SKM-1 (cell line): ENCODE results near the gene KCNK2.
"Not testable (repeated sequence)": the region's sequence is repeated elsewhere in the genome, so short reads cannot be mapped to it uniquely, and the experiment has no call there.

Source experiments
- DNase-seq: peaks from one replicate; lab custom pipeline; 2025; ENCODE audit not compliant: unreplicated experiment; lab: John Stamatoyannopoulos, UW

The KCNK2 gene

GRCh38 chr1:215147024-215147423, 64.5 kb downstream of the KCNK2 start:
- DNase-seq: no peak

- no peak for DNase-seq
Measured at GRCh38 chr1:215151841-215152549, 69.5 kb downstream of the KCNK2 start.

GRCh38 chr1:215156232-215156631, 73.7 kb downstream of the KCNK2 start:
- no peak for DNase-seq

GRCh38 chr1:215160351-215160750, 77.8 kb downstream of the KCNK2 start:
- DNase-seq: no peak

- not testable (repeated sequence) for DNase-seq
Measured at GRCh38 chr1:215163144-215163543, 80.6 kb downstream of the KCNK2 start.

GRCh38 chr1:215166886-215167285, 84.3 kb downstream of the KCNK2 start:
- no peak for DNase-seq

- no peak for DNase-seq
Measured at GRCh38 chr1:215181518-215181917, 99.0 kb downstream of the KCNK2 start.

GRCh38 chr1:215185067-215185620, 102.6 kb downstream of the KCNK2 start:
- DNase-seq: no peak

- no peak for DNase-seq
Measured at GRCh38 chr1:215188302-215188950, 105.9 kb downstream of the KCNK2 start.

- DNase-seq: no peak
Measured at GRCh38 chr1:215192306-215192705, 109.8 kb downstream of the KCNK2 start.

GRCh38 chr1:215198021-215198420, 115.5 kb downstream of the KCNK2 start:
- no peak for DNase-seq

- no peak for DNase-seq
Measured at GRCh38 chr1:215200121-215200520, 117.6 kb downstream of the KCNK2 start.

GRCh38 chr1:215201283-215201682, 118.7 kb downstream of the KCNK2 start:
- no peak for DNase-seq

- no peak for DNase-seq
Measured at GRCh38 chr1:215202868-215203267, 120.3 kb downstream of the KCNK2 start.

GRCh38 chr1:215210167-215210566, 127.6 kb downstream of the KCNK2 start:
- no peak for DNase-seq

- no peak for DNase-seq
Measured at GRCh38 chr1:215215846-215216245, 133.3 kb downstream of the KCNK2 start.

- no peak for DNase-seq
Measured at GRCh38 chr1:215219372-215219771, 136.8 kb downstream of the KCNK2 start.

- DNase-seq: no peak
Measured at GRCh38 chr1:215220346-215220745, 137.8 kb downstream of the KCNK2 start.

GRCh38 chr1:215226757-215227156, 144.2 kb downstream of the KCNK2 start:
- DNase-seq: no peak

- no peak for DNase-seq
Measured at GRCh38 chr1:215228193-215228592, 145.7 kb downstream of the KCNK2 start.

- DNase-seq: no peak
Measured at GRCh38 chr1:215241451-215241850, 158.9 kb downstream of the KCNK2 start.

GRCh38 chr1:215243345-215244054, 161.0 kb downstream of the KCNK2 start:
- no peak for DNase-seq
